Cardiac muscle cell (in vitro differentiated cells and primary cell): ENCODE results near the gene KCNQ1. TPM values are rescaled to one million over a fixed set of nuclear protein-coding genes. Genes with fewer than 3 reads are reported as not detected.

ENCODE experiments used
- DNase-seq, 2 donors: peaks; one replicate each; pipeline versions ENCODE4 v3.0.0 to v3.0.0-alpha.2; 2010 to 2017; ENCODE audit warnings: low read depth in 1 of 2, low spot score in 1 of 2
- H3K27ac ChIP-seq: fragments of 200-600 bp; sonication (generic); 2 replicates; pipeline ENCODE4 v1.5.1; 2016
- H3K27me3 ChIP-seq: fragments of 200-600 bp; sonication (generic); 2 replicates; pipeline ENCODE4 v1.6.0; 2016; ENCODE audit warnings: control low read depth
- H3K36me3 ChIP-seq: fragments of 200-600 bp; sonication (generic); 2 replicates; pipeline ENCODE4 v1.5.1; 2016; ENCODE audit warnings: control low read depth
- H3K4me1 ChIP-seq: fragments of 200-600 bp; sonication (generic); 2 replicates; pipeline ENCODE4 v1.8.1; 2017; ENCODE audit warnings: low read depth, mild to moderate bottlenecking, mixed run types
- H3K4me3 ChIP-seq: fragments of 200-600 bp; sonication (generic); 2 replicates; pipeline ENCODE4 v1.5.1; 2016; ENCODE audit warnings: mild to moderate bottlenecking
- H3K9me3 ChIP-seq: fragments of 200-600 bp; sonication (generic); 2 replicates; pipeline ENCODE4 v1.5.1; 2017; ENCODE audit warnings: low read depth, mild to moderate bottlenecking, control low read depth
- polyA plus RNA-seq: library from polyadenylated mRNA; unstranded; fragments of >200 nt; fragmentation: Nextera tagmentation; extraction: Ambion mirVana; gene quantifications from 2 replicates; pipeline ENCODE4 v1.2.1, GENCODE V29; 2016
- total RNA-seq: library from RNA; depleted of rRNA; stranded (reverse); fragments of >200 nt; gene quantifications from 2 replicates; pipeline ENCODE4 v1.2.3, GENCODE V29; 2016
- TF ChIP-seq, protein P1 (sequence below): IDR thresholded peaks from 2 replicates; pipeline ENCODE4 v1.5.1; 2012; ENCODE audit warnings: low read depth, mild to moderate bottlenecking, low read length

KCNQ1 gene
- total and polyA plus RNA-seq, 2 experiments from 2014 or later = 13.9 to 18.6 TPM

DNA sequence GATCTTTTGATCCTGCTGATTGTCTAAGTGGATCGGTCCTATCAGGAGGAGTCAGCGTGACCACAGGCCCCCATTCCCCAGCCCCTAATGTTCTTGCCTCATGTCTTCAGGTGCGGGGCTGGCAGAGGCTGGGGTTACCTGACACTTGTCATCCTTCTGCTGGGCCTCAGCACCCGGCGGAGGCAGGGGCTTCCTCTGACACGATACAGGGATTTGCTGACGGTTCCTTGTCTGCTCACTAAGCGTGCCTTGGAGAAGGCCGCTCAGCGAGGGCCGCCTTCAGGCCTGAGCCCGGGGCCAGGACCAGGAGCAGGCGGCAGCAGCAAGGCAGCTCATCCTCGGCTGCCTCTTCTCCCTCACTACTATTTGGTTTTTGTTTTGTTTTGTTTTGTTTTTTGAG, 300.7 kb downstream of the KCNQ1 start:
- Histone ChIP-seq H3K36me3 (no peaks in the 10 kb centered on the region), H3K27me3 (no peaks in the 10 kb centered on the region), H3K4me1 (peaks cover 12% of the 10 kb centered on the region), H3K4me3 (no peak overlapping the region), H3K27ac (no peak overlapping the region), H3K9me3 (no peaks in the 10 kb centered on the region)
- no peak for DNase-seq
- TF ChIP-seq, protein P1, sequence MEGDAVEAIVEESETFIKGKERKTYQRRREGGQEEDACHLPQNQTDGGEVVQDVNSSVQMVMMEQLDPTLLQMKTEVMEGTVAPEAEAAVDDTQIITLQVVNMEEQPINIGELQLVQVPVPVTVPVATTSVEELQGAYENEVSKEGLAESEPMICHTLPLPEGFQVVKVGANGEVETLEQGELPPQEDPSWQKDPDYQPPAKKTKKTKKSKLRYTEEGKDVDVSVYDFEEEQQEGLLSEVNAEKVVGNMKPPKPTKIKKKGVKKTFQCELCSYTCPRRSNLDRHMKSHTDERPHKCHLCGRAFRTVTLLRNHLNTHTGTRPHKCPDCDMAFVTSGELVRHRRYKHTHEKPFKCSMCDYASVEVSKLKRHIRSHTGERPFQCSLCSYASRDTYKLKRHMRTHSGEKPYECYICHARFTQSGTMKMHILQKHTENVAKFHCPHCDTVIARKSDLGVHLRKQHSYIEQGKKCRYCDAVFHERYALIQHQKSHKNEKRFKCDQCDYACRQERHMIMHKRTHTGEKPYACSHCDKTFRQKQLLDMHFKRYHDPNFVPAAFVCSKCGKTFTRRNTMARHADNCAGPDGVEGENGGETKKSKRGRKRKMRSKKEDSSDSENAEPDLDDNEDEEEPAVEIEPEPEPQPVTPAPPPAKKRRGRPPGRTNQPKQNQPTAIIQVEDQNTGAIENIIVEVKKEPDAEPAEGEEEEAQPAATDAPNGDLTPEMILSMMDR = no peak

DNA sequence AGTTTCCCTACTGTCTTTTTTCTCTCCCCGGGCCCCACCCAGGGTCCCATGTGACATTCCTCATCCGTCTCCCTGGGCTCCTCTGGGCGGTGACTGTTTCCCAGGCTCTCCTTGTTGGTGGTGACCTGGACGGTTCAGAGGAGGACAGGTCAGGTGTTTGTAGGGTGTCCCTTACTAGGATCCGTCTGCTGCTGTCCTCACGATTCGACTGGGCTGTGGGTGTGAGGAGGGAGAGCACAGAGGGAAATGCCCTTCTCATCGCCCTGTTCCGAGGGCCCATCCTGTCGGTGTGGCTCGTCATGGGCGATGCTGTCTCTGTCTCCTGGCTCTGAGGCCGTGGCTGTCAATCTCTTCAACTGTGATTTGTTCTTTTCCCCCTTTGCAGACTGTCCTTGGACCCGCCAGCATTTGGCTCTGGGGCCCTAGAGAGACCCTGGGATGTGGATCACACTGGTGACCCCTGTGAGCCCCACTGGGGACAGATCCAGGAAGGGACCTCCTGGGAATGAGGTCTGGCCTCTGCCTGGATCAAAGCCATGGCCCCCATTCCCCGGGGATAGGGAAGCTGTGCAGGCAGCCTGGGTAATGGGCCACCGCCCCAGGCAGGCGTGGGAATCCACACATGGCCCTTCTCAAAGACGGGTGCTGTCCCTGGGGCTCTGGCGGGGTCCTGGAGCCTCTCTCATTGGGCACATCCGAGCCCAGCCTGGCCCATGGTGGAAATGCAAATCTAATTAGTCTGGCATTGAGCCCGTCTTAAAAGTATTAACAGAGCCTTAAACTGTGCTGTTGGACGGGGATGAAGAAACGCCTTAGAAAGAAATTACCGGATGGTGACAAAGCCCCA, 301.8 kb downstream of the KCNQ1 start:
- Histone ChIP-seq H3K27me3 (no peaks in the 10 kb centered on the region), H3K4me1 (peaks cover 13% of the 10 kb centered on the region), H3K27ac (no peak overlapping the region)

DNA sequence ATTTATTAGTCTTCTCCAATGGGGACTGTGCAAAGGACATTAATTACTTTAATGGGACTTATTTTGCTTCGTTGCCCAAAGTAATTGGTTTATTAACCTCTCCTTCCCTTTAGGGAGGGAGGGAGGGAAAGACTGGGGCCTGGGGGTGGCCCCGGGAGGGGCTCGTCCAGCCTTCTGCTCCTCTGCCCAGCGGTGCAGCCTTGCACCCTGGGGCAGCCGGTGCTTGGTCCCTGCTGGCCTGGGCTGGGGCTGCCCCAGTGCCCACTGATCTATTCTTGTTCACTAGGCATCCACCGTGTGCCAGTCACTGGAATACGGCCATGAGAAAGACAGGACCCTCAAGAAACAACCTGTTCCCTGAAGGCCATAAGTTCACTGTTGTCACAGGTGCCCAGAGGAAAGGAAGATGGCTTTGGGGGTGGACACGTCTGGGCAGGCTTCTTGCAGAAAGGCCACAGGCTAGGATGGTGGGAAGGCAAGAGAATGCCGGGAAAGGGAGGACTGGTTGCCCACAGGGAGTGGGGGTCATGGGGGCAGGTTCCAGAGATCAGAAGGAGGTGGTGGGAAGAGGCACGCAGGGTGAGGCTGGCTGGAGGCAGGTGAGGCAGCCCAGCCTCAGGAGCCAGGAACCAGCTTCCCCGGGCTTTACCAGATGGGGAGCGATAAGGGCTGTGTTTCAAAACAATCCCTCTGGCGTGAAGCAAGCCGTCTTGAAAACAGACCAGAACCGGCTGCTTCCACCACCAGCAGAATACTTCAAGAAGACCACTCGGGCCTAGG, 302.6 kb downstream of the KCNQ1 start:
- Histone ChIP-seq H3K27me3 (no peaks in the 10 kb centered on the region), H3K27ac (no peak overlapping the region), H3K4me1 (peaks cover 11% of the 10 kb centered on the region), H3K4me3 (no peak overlapping the region), H3K36me3 (no peaks in the 10 kb centered on the region), H3K9me3 (no peaks in the 10 kb centered on the region)
- TF ChIP-seq, protein P1 = no peak
- no peak for DNase-seq

More for the DNA sequence above, 301.8 kb downstream of the KCNQ1 start:
- Histone ChIP-seq H3K9me3 (no peaks in the 10 kb centered on the region), H3K4me3 (no peak overlapping the region), H3K36me3 (no peaks in the 10 kb centered on the region)
- TF ChIP-seq, protein P1 = no peak
- DNase-seq = no peak

DNA sequence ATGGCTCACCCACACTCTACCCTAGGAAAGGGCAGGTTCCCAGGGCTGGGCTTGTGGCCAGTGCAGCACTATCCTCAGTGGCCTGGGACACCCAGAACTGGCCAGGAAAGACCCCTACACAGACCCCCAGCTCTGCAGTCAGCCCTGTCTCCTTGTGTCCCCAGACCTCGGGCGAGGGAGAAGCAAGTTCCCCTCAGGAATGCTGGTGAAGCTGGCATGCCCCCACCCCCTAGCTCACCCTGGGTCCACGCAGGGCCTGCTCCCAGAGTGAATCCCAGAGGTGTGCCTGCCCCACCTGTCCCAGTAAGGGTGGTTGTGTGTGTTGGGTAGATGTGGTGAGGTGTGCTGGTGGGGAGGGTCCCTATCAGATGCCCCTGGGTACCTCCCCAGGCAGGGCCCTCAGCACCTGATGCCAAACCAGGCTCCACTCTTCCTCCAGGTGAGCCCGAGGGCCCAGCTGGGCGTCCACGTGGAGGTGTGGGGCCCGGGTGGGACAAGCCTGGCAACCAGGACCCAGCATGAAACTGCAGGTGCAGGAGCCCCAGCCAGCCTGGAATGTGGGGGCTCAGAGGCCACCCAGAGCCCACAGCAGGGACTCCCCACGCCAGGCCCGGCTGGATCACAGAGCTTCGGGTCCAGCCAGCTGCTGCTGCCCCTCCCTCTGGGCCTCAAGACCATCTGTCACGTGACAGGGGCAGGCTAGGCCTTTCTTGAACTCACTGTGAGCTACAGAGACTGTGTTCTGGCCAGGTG, 303.4 kb downstream of the KCNQ1 start:
- Histone ChIP-seq H3K9me3 (no peaks in the 10 kb centered on the region), H3K4me3 (no peak overlapping the region), H3K27me3 (no peaks in the 10 kb centered on the region), H3K4me1 (peaks cover 11% of the 10 kb centered on the region), H3K36me3 (no peaks in the 10 kb centered on the region), H3K27ac (no peak overlapping the region)
- TF ChIP-seq, protein P1 = no peak
- no peak for DNase-seq

DNA sequence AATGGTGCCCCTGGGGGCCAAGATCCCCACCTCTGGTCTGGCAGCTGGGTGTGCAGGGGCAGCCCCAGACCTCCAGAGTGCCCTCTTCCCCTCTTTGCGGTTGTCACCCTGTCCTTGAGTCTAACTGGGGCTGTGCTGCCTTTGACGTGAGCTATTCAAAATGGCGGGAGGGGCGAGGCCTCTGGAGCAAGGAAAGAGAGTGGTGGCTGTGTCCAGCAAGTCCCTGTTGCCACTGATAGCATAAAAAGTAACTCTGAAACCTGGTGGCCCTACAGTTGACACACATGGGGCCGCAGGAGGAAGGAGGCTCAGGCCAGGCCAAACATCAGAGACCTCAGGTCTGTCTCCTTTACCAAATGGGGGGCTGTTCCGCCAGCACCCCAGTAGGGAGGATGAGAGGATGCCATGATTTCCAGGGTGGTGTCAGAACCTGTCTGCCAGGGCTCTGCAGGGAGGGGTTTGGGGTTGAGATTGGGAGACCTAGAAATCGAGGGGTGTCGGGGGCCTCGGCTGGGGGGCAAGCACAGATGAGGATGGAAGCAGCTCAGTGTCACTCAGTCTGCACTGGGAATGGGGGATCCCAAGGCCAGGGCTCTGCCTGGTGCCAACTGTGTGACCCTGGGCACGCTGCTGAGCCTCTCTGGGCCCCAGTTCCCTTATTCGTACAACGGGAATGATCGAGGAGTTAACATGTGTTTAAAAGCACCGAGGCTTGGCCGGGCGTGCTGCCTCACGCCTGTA, 304.2 kb downstream of the KCNQ1 start:
- TF ChIP-seq, protein P1 = no peak
- H3K27me3 ChIP-seq = no peaks in the 10 kb centered on the region
- H3K9me3 ChIP-seq = no peaks in the 10 kb centered on the region
- no peak overlapping the region for H3K4me3 ChIP-seq
- H3K27ac ChIP-seq = no peak overlapping the region
- no peaks in the 10 kb centered on the region for H3K36me3 ChIP-seq
- no peak for DNase-seq
- peaks cover 11% of the 10 kb centered on the region for H3K4me1 ChIP-seq
